ENCODE data around the gene BRD4. TPM values are rescaled to one million over a fixed set of nuclear protein-coding genes. Genes with fewer than 3 reads are reported as not detected.
A peak's percentile ranks its signal among the peaks of the same experiment; 100 is the strongest.

BRD4 gene
- total and polyA plus RNA-seq, 2 of the 13 experiments (the other 11 are each of a cell fraction or from before 2014, with no cell fraction given): 10.5 to 11.4 TPM

GRCh38 chr19:15213715-15214381 lies 118.5 kb downstream of the BRD4 start:
- Histone ChIP-seq H3K4me1 (ENCODE audit: insufficient read depth, low read length) (peaks cover 19% of the 10 kb centered on the region; the same call in 1 of the 2 replicates), H3K9me3 (ENCODE audit: low read length) (no peaks in the 10 kb centered on the region), H3K79me2 (ENCODE audit: insufficient read depth, low read length) (no peaks in the 10 kb centered on the region), H3K27me3 (ENCODE audit: control insufficient read depth in 1 of 2, insufficient read depth in 2 of 2, low read length in 2 of 2) (peaks cover 0 to 2% of the 10 kb centered on the region in 2 experiments; a peak in 2 of 5 replicates), H3K27ac (ENCODE audit: extremely low read length, insufficient read depth, low read length) (no peak overlapping the region), H3K9ac (ENCODE audit: insufficient read depth, low read depth, low read length) (no peak overlapping the region), H3K36me3 (replicated peaks in 1 of 2; ENCODE audit: control insufficient read depth in 1 of 2, insufficient read depth in 2 of 2, low read length in 2 of 2) (no peaks in the 10 kb centered on the region), H3K4me2 (ENCODE audit: low read depth, low read length) (no peak overlapping the region), H3K4me3 (replicated peaks in 1 of 3; ENCODE audit: insufficient read depth in 1 of 3, low read depth in 2 of 3, low read length in 3 of 3) (no peak overlapping the region), H2AFZ (ENCODE audit: low read length) (no peak overlapping the region), H4K20me1 (ENCODE audit: insufficient read depth, low read length) (no peaks in the 10 kb centered on the region)
- BruUV-seq (replicated peaks): no TSS peak
- in situ Hi-C loops (cut with HindIII; ENCODE audit: extremely low pct_ligation_motif_present, low pct_unique_long_range_greater_than_20kb): no loop called here
- no peak for DNase-seq (ENCODE audit: low spot score)
- ChIA-PET CTCF (ENCODE audit: low intra/inter-chr PET ratio, low total read pairs) (no interaction called here), POLR2A (no interaction called here)
- no peak for TF ChIP-seq MXI1 (IDR thresholded peaks at IDR 0.05; ENCODE audit: borderline replicate concordance, low read depth, low read length)
- no peak for TF ChIP-seq ZMAT3 (CRISPR knock-in tag; conservative IDR thresholded peaks at IDR 0.05)
- TF ChIP-seq ZNF3 (CRISPR knock-in tag; IDR thresholded peaks at IDR 0.05): peak; percentile 82; the same call in 1 of the 2 replicates
- no peak for TF ChIP-seq CREB3 (CRISPR knock-in tag; IDR thresholded peaks at IDR 0.05)
- TF ChIP-seq FOXK1 (CRISPR knock-in tag; IDR thresholded peaks at IDR 0.05; ENCODE audit: borderline replicate concordance, low read depth): no peak
- no peak for TF ChIP-seq ATF4 (CRISPR knock-in tag; IDR thresholded peaks at IDR 0.05)
- no peak for TF ChIP-seq ARHGAP35 (CRISPR knock-in tag; IDR thresholded peaks at IDR 0.05; ENCODE audit: borderline replicate concordance)
- WGBS (ENCODE audit: low lambda C conversion rate): 67% methylated on average over 3 of the region's 15 CpGs
- intact Hi-C loops (cut with micrococcal nuclease; ENCODE audit: unreplicated experiment): no loop called here
- no peak for ATAC-seq
- no peak for FAIRE-seq
